ENCODE results near the gene SEMA4C. TPM values are rescaled to one million over a fixed set of nuclear protein-coding genes. Genes with fewer than 3 reads are reported as not detected.

SEMA4C gene
- total and polyA plus RNA-seq, 9 of the 15 experiments (the other 6 are each of a cell fraction or from before 2014, with no cell fraction given), result 0.32 to 59.7 (median 23.9) TPM

DNA sequence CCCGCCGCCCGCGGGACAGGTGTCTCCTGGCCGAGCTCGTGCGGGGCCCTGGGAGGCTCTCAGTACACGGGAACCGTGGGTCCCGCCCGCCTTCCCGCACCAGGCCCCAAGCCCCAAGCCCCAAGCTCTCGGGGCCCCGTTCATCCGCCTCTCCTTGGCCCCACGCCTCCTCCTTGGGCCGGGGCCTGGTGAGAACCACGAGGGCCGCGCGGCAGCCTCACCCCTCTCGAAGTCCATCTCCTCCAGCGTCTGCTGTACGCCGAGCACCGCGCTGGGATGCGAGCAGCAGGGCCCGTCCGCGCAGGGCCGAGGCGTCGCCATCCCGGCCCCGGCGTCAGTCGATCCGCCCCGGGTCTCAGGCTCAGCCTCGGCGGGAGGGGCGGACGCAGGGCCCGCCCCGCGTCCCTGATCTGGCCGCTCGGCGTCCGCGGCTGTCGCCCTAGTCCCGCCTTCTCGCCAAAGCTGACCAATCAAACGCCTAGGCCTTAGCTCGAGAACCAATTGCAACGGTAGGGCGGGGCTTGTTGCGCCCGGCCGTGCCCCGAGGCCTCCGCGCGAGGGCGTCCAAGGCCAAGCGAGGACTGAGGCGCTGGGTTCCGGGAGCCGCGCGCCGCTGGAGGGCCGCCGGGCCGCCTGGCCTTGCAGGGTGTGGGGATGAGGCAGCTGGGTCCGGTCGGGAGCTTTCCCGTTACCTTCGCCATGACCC is 12.1 kb downstream of the SEMA4C start, which contains the start of gene ANKRD39 (continued):
- TF ChIP-seq ETV6 (IDR thresholded peaks at IDR 0.05; ENCODE audit: borderline replicate concordance in 1 of 2, low read depth in 2 of 2, low read length in 1 of 2) (no peak), ETV6 (CRISPR knock-in tag; IDR thresholded peaks at IDR 0.05; ENCODE audit: borderline replicate concordance) (no peak), RBBP5 (IDR thresholded peaks at IDR 0.05; ENCODE audit: borderline replicate concordance, insufficient read depth, low read length, poor library complexity, severe bottlenecking) (peak; percentile 74), HNRNPUL1 (IDR thresholded peaks at IDR 0.05; ENCODE audit: low read length) (no peak), BRF1 (IDR thresholded peaks at IDR 0.05; ENCODE audit: borderline replicate concordance, extremely low read depth, insufficient read length) (no peak), MAFF (IDR thresholded peaks at IDR 0.05; ENCODE audit: low read length) (no peak), ZFP30 (CRISPR knock-in tag; IDR thresholded peaks at IDR 0.05; ENCODE audit: borderline replicate concordance) (no peak)
- TF ChIP-seq, protein P1, sequence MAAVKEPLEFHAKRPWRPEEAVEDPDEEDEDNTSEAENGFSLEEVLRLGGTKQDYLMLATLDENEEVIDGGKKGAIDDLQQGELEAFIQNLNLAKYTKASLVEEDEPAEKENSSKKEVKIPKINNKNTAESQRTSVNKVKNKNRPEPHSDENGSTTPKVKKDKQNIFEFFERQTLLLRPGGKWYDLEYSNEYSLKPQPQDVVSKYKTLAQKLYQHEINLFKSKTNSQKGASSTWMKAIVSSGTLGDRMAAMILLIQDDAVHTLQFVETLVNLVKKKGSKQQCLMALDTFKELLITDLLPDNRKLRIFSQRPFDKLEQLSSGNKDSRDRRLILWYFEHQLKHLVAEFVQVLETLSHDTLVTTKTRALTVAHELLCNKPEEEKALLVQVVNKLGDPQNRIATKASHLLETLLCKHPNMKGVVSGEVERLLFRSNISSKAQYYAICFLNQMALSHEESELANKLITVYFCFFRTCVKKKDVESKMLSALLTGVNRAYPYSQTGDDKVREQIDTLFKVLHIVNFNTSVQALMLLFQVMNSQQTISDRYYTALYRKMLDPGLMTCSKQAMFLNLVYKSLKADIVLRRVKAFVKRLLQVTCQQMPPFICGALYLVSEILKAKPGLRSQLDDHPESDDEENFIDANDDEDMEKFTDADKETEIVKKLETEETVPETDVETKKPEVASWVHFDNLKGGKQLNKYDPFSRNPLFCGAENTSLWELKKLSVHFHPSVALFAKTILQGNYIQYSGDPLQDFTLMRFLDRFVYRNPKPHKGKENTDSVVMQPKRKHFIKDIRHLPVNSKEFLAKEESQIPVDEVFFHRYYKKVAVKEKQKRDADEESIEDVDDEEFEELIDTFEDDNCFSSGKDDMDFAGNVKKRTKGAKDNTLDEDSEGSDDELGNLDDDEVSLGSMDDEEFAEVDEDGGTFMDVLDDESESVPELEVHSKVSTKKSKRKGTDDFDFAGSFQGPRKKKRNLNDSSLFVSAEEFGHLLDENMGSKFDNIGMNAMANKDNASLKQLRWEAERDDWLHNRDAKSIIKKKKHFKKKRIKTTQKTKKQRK (IDR thresholded peaks at IDR 0.05; ENCODE audit: borderline replicate concordance, low read depth, low read length), result peak; percentile 89
- TF ChIP-seq, protein P2, sequence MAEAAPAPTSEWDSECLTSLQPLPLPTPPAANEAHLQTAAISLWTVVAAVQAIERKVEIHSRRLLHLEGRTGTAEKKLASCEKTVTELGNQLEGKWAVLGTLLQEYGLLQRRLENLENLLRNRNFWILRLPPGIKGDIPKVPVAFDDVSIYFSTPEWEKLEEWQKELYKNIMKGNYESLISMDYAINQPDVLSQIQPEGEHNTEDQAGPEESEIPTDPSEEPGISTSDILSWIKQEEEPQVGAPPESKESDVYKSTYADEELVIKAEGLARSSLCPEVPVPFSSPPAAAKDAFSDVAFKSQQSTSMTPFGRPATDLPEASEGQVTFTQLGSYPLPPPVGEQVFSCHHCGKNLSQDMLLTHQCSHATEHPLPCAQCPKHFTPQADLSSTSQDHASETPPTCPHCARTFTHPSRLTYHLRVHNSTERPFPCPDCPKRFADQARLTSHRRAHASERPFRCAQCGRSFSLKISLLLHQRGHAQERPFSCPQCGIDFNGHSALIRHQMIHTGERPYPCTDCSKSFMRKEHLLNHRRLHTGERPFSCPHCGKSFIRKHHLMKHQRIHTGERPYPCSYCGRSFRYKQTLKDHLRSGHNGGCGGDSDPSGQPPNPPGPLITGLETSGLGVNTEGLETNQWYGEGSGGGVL (CRISPR knock-in tag; IDR thresholded peaks at IDR 0.05), result no peak
- TF ChIP-seq, protein P3, sequence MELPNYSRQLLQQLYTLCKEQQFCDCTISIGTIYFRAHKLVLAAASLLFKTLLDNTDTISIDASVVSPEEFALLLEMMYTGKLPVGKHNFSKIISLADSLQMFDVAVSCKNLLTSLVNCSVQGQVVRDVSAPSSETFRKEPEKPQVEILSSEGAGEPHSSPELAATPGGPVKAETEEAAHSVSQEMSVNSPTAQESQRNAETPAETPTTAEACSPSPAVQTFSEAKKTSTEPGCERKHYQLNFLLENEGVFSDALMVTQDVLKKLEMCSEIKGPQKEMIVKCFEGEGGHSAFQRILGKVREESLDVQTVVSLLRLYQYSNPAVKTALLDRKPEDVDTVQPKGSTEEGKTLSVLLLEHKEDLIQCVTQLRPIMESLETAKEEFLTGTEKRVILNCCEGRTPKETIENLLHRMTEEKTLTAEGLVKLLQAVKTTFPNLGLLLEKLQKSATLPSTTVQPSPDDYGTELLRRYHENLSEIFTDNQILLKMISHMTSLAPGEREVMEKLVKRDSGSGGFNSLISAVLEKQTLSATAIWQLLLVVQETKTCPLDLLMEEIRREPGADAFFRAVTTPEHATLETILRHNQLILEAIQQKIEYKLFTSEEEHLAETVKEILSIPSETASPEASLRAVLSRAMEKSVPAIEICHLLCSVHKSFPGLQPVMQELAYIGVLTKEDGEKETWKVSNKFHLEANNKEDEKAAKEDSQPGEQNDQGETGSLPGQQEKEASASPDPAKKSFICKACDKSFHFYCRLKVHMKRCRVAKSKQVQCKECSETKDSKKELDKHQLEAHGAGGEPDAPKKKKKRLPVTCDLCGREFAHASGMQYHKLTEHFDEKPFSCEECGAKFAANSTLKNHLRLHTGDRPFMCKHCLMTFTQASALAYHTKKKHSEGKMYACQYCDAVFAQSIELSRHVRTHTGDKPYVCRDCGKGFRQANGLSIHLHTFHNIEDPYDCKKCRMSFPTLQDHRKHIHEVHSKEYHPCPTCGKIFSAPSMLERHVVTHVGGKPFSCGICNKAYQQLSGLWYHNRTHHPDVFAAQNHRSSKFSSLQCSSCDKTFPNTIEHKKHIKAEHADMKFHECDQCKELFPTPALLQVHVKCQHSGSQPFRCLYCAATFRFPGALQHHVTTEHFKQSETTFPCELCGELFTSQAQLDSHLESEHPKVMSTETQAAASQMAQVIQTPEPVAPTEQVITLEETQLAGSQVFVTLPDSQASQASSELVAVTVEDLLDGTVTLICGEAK (IDR thresholded peaks at IDR 0.05), result 0 out of 2 replicates have a peak, but pooled peaks have one; percentile 45
- TF ChIP-seq, protein P3 (CRISPR knock-in tag; IDR thresholded peaks at IDR 0.05), result no peak
